ENCODE measurements around the gene MYH7B. TPM values are rescaled to one million over a fixed set of nuclear protein-coding genes. Genes with fewer than 3 reads are reported as not detected.

Gene MYH7B
- total RNA-seq, 1 experiment from 2014 or later = 0.98 TPM

DNA sequence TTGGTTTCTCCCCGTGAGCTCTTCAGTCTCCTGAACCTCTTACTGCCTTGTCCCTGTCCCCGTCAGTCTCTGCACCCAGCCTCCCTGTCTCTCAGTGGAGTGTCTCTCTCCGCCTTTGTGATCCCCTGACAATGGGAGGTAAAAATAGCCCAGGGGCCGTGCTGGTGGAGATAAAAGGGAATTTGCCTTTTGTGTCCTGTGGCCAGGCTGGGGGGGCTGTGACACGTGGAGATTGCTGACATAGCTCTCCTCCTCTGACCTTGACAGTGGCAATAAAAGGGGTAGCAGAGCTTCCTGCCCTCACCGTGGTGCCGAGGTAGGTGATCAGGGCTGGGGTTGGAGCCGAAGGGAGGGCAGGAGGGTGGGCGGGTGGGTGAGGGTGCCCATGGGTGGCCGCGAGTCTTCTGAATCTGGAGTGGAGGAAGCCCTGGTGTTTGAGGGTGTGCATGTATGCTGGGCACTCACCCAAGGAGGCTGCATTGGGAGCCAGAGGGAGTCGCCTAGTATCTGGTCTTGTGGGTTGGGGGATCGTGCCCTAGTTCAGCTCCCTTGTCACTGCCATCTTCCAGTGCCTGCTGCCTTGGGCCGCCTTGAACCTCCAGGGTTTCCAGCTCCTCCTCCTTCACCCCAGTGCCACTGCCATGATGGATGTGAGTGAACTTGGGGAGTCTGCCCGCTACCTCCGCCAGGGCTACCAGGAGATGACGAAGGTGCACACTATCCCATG, 21.9 kb downstream of the MYH7B start (continued):
- TF ChIP-seq, protein P1, sequence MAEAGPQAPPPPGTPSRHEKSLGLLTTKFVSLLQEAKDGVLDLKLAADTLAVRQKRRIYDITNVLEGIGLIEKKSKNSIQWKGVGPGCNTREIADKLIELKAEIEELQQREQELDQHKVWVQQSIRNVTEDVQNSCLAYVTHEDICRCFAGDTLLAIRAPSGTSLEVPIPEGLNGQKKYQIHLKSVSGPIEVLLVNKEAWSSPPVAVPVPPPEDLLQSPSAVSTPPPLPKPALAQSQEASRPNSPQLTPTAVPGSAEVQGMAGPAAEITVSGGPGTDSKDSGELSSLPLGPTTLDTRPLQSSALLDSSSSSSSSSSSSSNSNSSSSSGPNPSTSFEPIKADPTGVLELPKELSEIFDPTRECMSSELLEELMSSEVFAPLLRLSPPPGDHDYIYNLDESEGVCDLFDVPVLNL (CRISPR knock-in tag; IDR thresholded peaks at IDR 0.05; ENCODE audit: borderline replicate concordance, low read depth) = no peak
- TF ChIP-seq ZNF416 (CRISPR knock-in tag; IDR thresholded peaks at IDR 0.05) (no peak), NR2C2 (CRISPR knock-in tag; IDR thresholded peaks at IDR 0.05) (no peak), SOX15 (CRISPR knock-in tag; IDR thresholded peaks at IDR 0.05) (no peak), NFE2L1 (CRISPR knock-in tag; IDR thresholded peaks at IDR 0.05) (no peak), ZNF219 (CRISPR knock-in tag; IDR thresholded peaks at IDR 0.05; ENCODE audit: borderline replicate concordance) (no peak)
- TF ChIP-seq, protein P2, sequence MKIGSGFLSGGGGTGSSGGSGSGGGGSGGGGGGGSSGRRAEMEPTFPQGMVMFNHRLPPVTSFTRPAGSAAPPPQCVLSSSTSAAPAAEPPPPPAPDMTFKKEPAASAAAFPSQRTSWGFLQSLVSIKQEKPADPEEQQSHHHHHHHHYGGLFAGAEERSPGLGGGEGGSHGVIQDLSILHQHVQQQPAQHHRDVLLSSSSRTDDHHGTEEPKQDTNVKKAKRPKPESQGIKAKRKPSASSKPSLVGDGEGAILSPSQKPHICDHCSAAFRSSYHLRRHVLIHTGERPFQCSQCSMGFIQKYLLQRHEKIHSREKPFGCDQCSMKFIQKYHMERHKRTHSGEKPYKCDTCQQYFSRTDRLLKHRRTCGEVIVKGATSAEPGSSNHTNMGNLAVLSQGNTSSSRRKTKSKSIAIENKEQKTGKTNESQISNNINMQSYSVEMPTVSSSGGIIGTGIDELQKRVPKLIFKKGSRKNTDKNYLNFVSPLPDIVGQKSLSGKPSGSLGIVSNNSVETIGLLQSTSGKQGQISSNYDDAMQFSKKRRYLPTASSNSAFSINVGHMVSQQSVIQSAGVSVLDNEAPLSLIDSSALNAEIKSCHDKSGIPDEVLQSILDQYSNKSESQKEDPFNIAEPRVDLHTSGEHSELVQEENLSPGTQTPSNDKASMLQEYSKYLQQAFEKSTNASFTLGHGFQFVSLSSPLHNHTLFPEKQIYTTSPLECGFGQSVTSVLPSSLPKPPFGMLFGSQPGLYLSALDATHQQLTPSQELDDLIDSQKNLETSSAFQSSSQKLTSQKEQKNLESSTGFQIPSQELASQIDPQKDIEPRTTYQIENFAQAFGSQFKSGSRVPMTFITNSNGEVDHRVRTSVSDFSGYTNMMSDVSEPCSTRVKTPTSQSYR (CRISPR knock-in tag; IDR thresholded peaks at IDR 0.05) = no peak
- TF ChIP-seq, protein P3, sequence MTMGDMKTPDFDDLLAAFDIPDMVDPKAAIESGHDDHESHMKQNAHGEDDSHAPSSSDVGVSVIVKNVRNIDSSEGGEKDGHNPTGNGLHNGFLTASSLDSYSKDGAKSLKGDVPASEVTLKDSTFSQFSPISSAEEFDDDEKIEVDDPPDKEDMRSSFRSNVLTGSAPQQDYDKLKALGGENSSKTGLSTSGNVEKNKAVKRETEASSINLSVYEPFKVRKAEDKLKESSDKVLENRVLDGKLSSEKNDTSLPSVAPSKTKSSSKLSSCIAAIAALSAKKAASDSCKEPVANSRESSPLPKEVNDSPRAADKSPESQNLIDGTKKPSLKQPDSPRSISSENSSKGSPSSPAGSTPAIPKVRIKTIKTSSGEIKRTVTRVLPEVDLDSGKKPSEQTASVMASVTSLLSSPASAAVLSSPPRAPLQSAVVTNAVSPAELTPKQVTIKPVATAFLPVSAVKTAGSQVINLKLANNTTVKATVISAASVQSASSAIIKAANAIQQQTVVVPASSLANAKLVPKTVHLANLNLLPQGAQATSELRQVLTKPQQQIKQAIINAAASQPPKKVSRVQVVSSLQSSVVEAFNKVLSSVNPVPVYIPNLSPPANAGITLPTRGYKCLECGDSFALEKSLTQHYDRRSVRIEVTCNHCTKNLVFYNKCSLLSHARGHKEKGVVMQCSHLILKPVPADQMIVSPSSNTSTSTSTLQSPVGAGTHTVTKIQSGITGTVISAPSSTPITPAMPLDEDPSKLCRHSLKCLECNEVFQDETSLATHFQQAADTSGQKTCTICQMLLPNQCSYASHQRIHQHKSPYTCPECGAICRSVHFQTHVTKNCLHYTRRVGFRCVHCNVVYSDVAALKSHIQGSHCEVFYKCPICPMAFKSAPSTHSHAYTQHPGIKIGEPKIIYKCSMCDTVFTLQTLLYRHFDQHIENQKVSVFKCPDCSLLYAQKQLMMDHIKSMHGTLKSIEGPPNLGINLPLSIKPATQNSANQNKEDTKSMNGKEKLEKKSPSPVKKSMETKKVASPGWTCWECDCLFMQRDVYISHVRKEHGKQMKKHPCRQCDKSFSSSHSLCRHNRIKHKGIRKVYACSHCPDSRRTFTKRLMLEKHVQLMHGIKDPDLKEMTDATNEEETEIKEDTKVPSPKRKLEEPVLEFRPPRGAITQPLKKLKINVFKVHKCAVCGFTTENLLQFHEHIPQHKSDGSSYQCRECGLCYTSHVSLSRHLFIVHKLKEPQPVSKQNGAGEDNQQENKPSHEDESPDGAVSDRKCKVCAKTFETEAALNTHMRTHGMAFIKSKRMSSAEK (CRISPR knock-in tag; IDR thresholded peaks at IDR 0.05; ENCODE audit: borderline replicate concordance) = no peak

DNA sequence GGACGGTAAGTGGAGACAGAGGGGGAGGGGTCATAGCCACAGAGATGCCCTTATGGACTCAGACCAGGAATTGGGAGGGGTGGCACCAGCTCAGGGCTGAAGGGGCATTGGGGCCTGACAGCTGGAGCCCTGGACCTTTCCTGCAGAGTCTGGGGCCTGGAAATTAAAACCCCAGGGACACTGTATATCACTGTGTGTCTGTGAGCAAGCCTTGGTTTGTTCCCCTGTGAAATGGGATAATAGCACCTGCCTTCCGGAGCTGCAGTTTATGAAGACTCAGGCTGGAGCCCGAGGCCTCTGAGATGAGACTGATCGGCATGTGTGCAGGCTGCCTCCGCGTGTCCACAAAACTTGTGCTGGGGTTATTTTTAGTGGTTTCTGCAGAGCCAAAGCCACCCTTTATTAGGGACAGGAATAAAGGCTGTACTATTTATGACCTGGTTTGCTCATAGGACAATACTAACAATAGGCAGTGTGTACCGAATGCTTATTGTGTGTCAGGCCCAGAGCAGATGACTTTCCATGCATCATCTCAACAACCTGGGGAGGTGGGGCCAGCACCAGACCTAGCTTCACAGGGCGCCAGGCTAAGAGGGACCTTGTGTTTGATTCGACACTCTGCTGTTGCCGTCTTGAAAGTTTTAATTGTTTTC, 22.6 kb downstream of the MYH7B start:
- Mint-ChIP-seq H3K9me3 (no peaks in the 10 kb centered on the region), H3K36me3 (no peaks in the 10 kb centered on the region), H3K27me3 (ENCODE audit: low read depth) (peaks cover 23% of the 10 kb centered on the region), H3K4me3 (no peak overlapping the region), H3K4me1 (peaks cover 48% of the 10 kb centered on the region), H3K27ac (no peak overlapping the region)
- ChIA-PET POLR2A (no interaction called here), CTCF (interaction anchor here (0.9 to 2.0 kb wide), 3 partner anchors 20 to 104 kb away, joined by 3 to 8 read pairs (median 5); no protein-coding TSS in a partner anchor)
- DNase-seq (ENCODE audit: low spot score) = no peak
- no peak for ATAC-seq
- TF ChIP-seq NR2C2 (CRISPR knock-in tag; IDR thresholded peaks at IDR 0.05) (no peak), MXD4 (CRISPR knock-in tag; IDR thresholded peaks at IDR 0.05; ENCODE audit: borderline replicate concordance) (no peak), ATF1 (CRISPR knock-in tag; IDR thresholded peaks at IDR 0.05) (no peak), ZNF423 (CRISPR knock-in tag; IDR thresholded peaks at IDR 0.05) (no peak), ZBTB21 (CRISPR knock-in tag; IDR thresholded peaks at IDR 0.05; ENCODE audit: borderline replicate concordance) (no peak), ESRRA (CRISPR knock-in tag; IDR thresholded peaks at IDR 0.05; ENCODE audit: borderline replicate concordance) (no peak), TEAD1 (CRISPR knock-in tag; IDR thresholded peaks at IDR 0.05) (no peak), CBFB (CRISPR knock-in tag; IDR thresholded peaks at IDR 0.05; ENCODE audit: low read depth) (no peak), FOXK1 (CRISPR knock-in tag; IDR thresholded peaks at IDR 0.05) (no peak), NFYB (CRISPR knock-in tag; conservative IDR thresholded peaks at IDR 0.05; ENCODE audit: low read depth) (no peak)
- TF ChIP-seq, protein P4, sequence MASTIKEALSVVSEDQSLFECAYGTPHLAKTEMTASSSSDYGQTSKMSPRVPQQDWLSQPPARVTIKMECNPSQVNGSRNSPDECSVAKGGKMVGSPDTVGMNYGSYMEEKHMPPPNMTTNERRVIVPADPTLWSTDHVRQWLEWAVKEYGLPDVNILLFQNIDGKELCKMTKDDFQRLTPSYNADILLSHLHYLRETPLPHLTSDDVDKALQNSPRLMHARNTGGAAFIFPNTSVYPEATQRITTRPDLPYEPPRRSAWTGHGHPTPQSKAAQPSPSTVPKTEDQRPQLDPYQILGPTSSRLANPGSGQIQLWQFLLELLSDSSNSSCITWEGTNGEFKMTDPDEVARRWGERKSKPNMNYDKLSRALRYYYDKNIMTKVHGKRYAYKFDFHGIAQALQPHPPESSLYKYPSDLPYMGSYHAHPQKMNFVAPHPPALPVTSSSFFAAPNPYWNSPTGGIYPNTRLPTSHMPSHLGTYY (CRISPR knock-in tag; IDR thresholded peaks at IDR 0.05) = no peak
- TF ChIP-seq, protein P5, sequence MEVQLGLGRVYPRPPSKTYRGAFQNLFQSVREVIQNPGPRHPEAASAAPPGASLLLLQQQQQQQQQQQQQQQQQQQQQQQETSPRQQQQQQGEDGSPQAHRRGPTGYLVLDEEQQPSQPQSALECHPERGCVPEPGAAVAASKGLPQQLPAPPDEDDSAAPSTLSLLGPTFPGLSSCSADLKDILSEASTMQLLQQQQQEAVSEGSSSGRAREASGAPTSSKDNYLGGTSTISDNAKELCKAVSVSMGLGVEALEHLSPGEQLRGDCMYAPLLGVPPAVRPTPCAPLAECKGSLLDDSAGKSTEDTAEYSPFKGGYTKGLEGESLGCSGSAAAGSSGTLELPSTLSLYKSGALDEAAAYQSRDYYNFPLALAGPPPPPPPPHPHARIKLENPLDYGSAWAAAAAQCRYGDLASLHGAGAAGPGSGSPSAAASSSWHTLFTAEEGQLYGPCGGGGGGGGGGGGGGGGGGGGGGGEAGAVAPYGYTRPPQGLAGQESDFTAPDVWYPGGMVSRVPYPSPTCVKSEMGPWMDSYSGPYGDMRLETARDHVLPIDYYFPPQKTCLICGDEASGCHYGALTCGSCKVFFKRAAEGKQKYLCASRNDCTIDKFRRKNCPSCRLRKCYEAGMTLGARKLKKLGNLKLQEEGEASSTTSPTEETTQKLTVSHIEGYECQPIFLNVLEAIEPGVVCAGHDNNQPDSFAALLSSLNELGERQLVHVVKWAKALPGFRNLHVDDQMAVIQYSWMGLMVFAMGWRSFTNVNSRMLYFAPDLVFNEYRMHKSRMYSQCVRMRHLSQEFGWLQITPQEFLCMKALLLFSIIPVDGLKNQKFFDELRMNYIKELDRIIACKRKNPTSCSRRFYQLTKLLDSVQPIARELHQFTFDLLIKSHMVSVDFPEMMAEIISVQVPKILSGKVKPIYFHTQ (CRISPR knock-in tag; IDR thresholded peaks at IDR 0.05) = no peak
- TF ChIP-seq, protein P6, sequence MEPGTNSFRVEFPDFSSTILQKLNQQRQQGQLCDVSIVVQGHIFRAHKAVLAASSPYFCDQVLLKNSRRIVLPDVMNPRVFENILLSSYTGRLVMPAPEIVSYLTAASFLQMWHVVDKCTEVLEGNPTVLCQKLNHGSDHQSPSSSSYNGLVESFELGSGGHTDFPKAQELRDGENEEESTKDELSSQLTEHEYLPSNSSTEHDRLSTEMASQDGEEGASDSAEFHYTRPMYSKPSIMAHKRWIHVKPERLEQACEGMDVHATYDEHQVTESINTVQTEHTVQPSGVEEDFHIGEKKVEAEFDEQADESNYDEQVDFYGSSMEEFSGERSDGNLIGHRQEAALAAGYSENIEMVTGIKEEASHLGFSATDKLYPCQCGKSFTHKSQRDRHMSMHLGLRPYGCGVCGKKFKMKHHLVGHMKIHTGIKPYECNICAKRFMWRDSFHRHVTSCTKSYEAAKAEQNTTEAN (CRISPR knock-in tag; IDR thresholded peaks at IDR 0.05) = no peak
- TF ChIP-seq, protein P7, sequence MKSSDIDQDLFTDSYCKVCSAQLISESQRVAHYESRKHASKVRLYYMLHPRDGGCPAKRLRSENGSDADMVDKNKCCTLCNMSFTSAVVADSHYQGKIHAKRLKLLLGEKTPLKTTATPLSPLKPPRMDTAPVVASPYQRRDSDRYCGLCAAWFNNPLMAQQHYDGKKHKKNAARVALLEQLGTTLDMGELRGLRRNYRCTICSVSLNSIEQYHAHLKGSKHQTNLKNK (CRISPR knock-in tag; IDR thresholded peaks at IDR 0.05) = no peak

Data from WTC11 (cell line).